Trophoblast cell (in vitro differentiated cells and primary cell): ENCODE data around the gene RPGR.

Experiments used
- DNase-seq, 2 donors: peaks; one replicate each; pipeline ENCODE4 v3.0.0-alpha.2; 2016
- H2AFZ ChIP-seq: 2 replicates; pipeline ENCODE4 v1.6.1; 2013; ENCODE audit warnings: low read length, moderate library complexity, mild to moderate bottlenecking; ENCODE audit not compliant: insufficient read depth, poor library complexity
- H2AK5ac ChIP-seq: 2 replicates; pipeline ENCODE4 v1.6.1; 2013; ENCODE audit warnings: mild to moderate bottlenecking, low read length
- H2BK120ac ChIP-seq: 2 replicates; pipeline ENCODE4 v1.6.1; 2013; ENCODE audit warnings: low read length, mild to moderate bottlenecking, moderate library complexity; ENCODE audit not compliant: insufficient read depth, poor library complexity
- H2BK12ac ChIP-seq: 2 replicates; pipeline ENCODE4 v1.6.1; 2013; ENCODE audit warnings: mild to moderate bottlenecking, low read length, moderate library complexity
- H2BK5ac ChIP-seq: 2 replicates; pipeline ENCODE4 v1.6.1; 2013; ENCODE audit warnings: low read length, low read depth, moderate library complexity, mild to moderate bottlenecking; ENCODE audit not compliant: poor library complexity
- H3K14ac ChIP-seq: 2 replicates; pipeline ENCODE4 v1.6.1; 2013; ENCODE audit warnings: mild to moderate bottlenecking, low read length
- H3K18ac ChIP-seq: 2 replicates; pipeline ENCODE4 v1.6.1; 2013; ENCODE audit warnings: mild to moderate bottlenecking, low read length
- H3K23ac ChIP-seq: 2 replicates; pipeline ENCODE4 v1.6.1; 2013; ENCODE audit warnings: low read length
- H3K27ac ChIP-seq: 2 replicates; pipeline ENCODE4 v1.5.1; 2013; ENCODE audit warnings: low read depth, mild to moderate bottlenecking, inconsistent platforms, low read length, moderate library complexity
- H3K27me3 ChIP-seq: 2 replicates; pipeline ENCODE4 v1.6.1; 2013; ENCODE audit warnings: inconsistent platforms, mild to moderate bottlenecking, low read length, moderate library complexity; ENCODE audit not compliant: insufficient read depth
- H3K36me3 ChIP-seq, 2 experiments: 1 replicate in 1 of 2; 2 replicates in 1 of 2; pipeline ENCODE4 v1.6.1; 2013; ENCODE audit warnings: low read length in 2 of 2, mild to moderate bottlenecking in 2 of 2, moderate library complexity in 1 of 2; ENCODE audit not compliant: insufficient read depth in 2 of 2, control insufficient read depth in 1 of 2
- H3K4ac ChIP-seq: 2 replicates; pipeline ENCODE4 v1.6.1; 2013; ENCODE audit warnings: low read depth, mild to moderate bottlenecking, low read length, moderate library complexity
- H3K4me1 ChIP-seq, 2 experiments: 1 replicate in 1 of 2; 2 replicates in 1 of 2; pipeline ENCODE4 v1.6.1; 2013; ENCODE audit warnings: low read length in 2 of 2, mild to moderate bottlenecking in 2 of 2, moderate library complexity in 1 of 2; ENCODE audit not compliant: insufficient read depth in 2 of 2, control insufficient read depth in 1 of 2
- H3K4me2 ChIP-seq: 2 replicates; pipeline ENCODE4 v1.6.1; 2013; ENCODE audit warnings: inconsistent platforms, mild to moderate bottlenecking, low read length, moderate library complexity
- H3K4me3 ChIP-seq: 2 replicates; pipeline ENCODE4 v1.5.1; 2013; ENCODE audit warnings: mild to moderate bottlenecking, low read depth, low read length, inconsistent platforms
- H3K79me1 ChIP-seq: one replicate; pipeline ENCODE4 v1.6.1; 2013; ENCODE audit warnings: low read length
- H3K79me2 ChIP-seq: 2 replicates; pipeline ENCODE4 v1.6.1; 2013; ENCODE audit warnings: low read length, mild to moderate bottlenecking; ENCODE audit not compliant: control insufficient read depth, insufficient read depth, poor library complexity
- H3K9ac ChIP-seq: 2 replicates; pipeline ENCODE4 v1.6.1; 2013; ENCODE audit warnings: mild to moderate bottlenecking, low read length
- H3K9me3 ChIP-seq: 2 replicates; pipeline ENCODE4 v1.6.1; 2013; ENCODE audit warnings: low read depth, mild to moderate bottlenecking, control low read depth, inconsistent platforms, low read length; ENCODE audit not compliant: insufficient read depth
- H4K12ac ChIP-seq: 2 replicates; pipeline ENCODE4 v1.6.1; 2013; ENCODE audit warnings: low read depth, mild to moderate bottlenecking, low read length, moderate library complexity
- H4K8ac ChIP-seq: 2 replicates; pipeline ENCODE4 v1.6.1; 2013; ENCODE audit warnings: low read depth, mild to moderate bottlenecking, low read length, moderate library complexity
- H4K91ac ChIP-seq: one replicate; pipeline ENCODE4 v1.6.1; 2013; ENCODE audit warnings: low read depth, mild to moderate bottlenecking, low read length, moderate library complexity
- WGBS: extraction: QIAGEN DNeasy Blood & Tissue Kit; methylation state at CpG from one replicate; pipeline ENCODE4 v1.1.7; 2013; ENCODE audit warnings: missing lambda C conversion rate; ENCODE audit not compliant: insufficient read length, insufficient coverage; ENCODE audit errors: extremely low coverage; 5-methylcytosine and 5-hydroxymethylcytosine counted together

RPGR gene

GRCh38 chrX:38371641-38372040 lies 44.3 kb upstream of the RPGR start:
- H4K91ac ChIP-seq, result no peak overlapping the region
- no CpG with 5 or more reads among the region's 2 CpGs for WGBS

DNA sequence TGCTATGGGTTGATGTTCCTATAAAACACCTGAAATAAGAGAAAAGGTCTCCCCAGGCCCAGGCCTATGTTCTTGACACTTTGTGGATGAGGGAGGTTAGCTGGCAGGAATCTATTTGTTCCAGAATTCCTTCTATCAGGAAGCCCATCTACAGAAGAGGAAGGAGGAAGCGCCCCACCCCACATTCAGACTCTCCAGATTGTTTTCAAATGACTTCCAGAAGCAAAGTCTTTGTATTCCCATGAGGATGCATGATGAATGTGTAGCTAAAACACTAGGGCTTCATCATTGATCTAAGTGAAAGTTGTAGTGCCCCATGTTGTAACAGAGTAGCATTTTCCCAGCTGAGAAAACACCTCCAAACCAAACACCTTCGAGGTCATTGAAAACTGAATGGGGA lies 41.5 kb upstream of the RPGR start:
- H3K4me1 ChIP-seq, result no peaks in the 10 kb centered on the region
- H2AFZ ChIP-seq, result no peak overlapping the region
- no peaks in the 10 kb centered on the region for H3K79me1 ChIP-seq
- no peak overlapping the region for H3K4me3 ChIP-seq
- H2BK5ac ChIP-seq, result no peak overlapping the region
- H3K4me2 ChIP-seq, result no peak overlapping the region
- no peak overlapping the region for H3K9ac ChIP-seq
- no peak overlapping the region for H3K27ac ChIP-seq
- no peak overlapping the region for H4K12ac ChIP-seq
- H3K27me3 ChIP-seq, result no peaks in the 10 kb centered on the region
- no peaks in the 10 kb centered on the region for H3K9me3 ChIP-seq
- no peak overlapping the region for H3K4ac ChIP-seq
- H2AK5ac ChIP-seq, result no peak overlapping the region
- DNase-seq, result no peak
- H2BK12ac ChIP-seq, result no peak overlapping the region
- H3K36me3 ChIP-seq, result no peaks in the 10 kb centered on the region
- H4K8ac ChIP-seq, result no peak overlapping the region
- no peaks in the 10 kb centered on the region for H3K79me2 ChIP-seq
- H2BK120ac ChIP-seq, result no peak overlapping the region
- H3K23ac ChIP-seq, result no peak overlapping the region
- H3K14ac ChIP-seq, result no peak overlapping the region
- H4K91ac ChIP-seq, result no peak overlapping the region
- WGBS, result no CpG with 5 or more reads among the region's 2 CpGs
- no peak overlapping the region for H3K18ac ChIP-seq

More at GRCh38 chrX:38371641-38372040, 44.3 kb upstream of the RPGR start:
- Histone ChIP-seq H3K9me3 (no peaks in the 10 kb centered on the region), H3K4ac (no peak overlapping the region), H3K23ac (no peak overlapping the region), H2BK120ac (no peak overlapping the region), H3K4me3 (no peak overlapping the region), H2AK5ac (no peak overlapping the region), H3K4me2 (no peak overlapping the region), H2BK12ac (no peak overlapping the region), H3K79me1 (no peaks in the 10 kb centered on the region), H3K27ac (no peak overlapping the region), H3K27me3 (no peaks in the 10 kb centered on the region), H2AFZ (no peak overlapping the region), H3K4me1 (no peaks in the 10 kb centered on the region), H3K9ac (no peak overlapping the region), H2BK5ac (no peak overlapping the region), H3K79me2 (no peaks in the 10 kb centered on the region), H4K12ac (no peak overlapping the region), H3K18ac (no peak overlapping the region), H3K36me3 (no peaks in the 10 kb centered on the region), H4K8ac (no peak overlapping the region), H3K14ac (no peak overlapping the region)
- no peak for DNase-seq

GRCh38 chrX:38365954-38366353 lies 38.6 kb upstream of the RPGR start:
- no peak overlapping the region for H3K4me3 ChIP-seq
- no peak overlapping the region for H2BK120ac ChIP-seq
- H3K36me3 ChIP-seq, result no peaks in the 10 kb centered on the region
- H3K14ac ChIP-seq, result no peak overlapping the region
- H3K23ac ChIP-seq, result no peak overlapping the region
- H3K9me3 ChIP-seq, result no peaks in the 10 kb centered on the region
- H2BK5ac ChIP-seq, result no peak overlapping the region
- no peak overlapping the region for H4K12ac ChIP-seq
- no peak overlapping the region for H2AK5ac ChIP-seq
- H3K27ac ChIP-seq, result no peak overlapping the region
- no peak overlapping the region for H2AFZ ChIP-seq
- no CpG with 5 or more reads among the region's 3 CpGs for WGBS
- no peaks in the 10 kb centered on the region for H3K79me2 ChIP-seq
- H3K4ac ChIP-seq, result no peak overlapping the region
- no peak overlapping the region for H4K91ac ChIP-seq
- no peak overlapping the region for H3K4me2 ChIP-seq
- H3K4me1 ChIP-seq, result no peaks in the 10 kb centered on the region
- H3K79me1 ChIP-seq, result no peaks in the 10 kb centered on the region
- H3K18ac ChIP-seq, result no peak overlapping the region
- no peak overlapping the region for H3K9ac ChIP-seq
- H3K27me3 ChIP-seq, result no peaks in the 10 kb centered on the region
- DNase-seq, result no peak
- H4K8ac ChIP-seq, result no peak overlapping the region
- H2BK12ac ChIP-seq, result no peak overlapping the region

DNA sequence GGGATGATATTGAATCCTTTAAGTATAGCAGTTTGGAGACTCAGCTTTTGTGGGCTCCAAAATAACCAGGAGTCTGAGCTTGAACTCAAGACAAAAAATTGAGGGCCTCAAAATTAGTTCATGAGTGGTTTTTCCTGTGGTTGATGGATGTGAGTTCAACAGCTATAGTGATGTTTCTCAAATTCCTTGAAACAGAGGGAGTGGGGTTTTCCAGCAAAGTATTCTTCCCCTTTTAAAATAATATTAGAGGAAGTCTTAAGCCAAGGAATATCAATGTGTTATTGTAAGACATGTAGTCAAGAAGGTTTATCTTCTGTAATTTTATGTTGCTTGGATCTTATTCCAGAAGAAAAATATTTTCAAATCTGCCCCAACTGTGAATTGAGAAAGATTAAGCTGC lies 35.7 kb upstream of the RPGR start:
- no peak overlapping the region for H3K14ac ChIP-seq
- no peak overlapping the region for H3K18ac ChIP-seq

More for the DNA sequence above, 35.7 kb upstream of the RPGR start:
- Histone ChIP-seq H3K9ac (no peak overlapping the region), H2AFZ (no peak overlapping the region), H3K27ac (no peak overlapping the region), H3K9me3 (no peaks in the 10 kb centered on the region), H3K4ac (no peak overlapping the region), H3K36me3 (no peaks in the 10 kb centered on the region), H3K27me3 (no peaks in the 10 kb centered on the region), H3K4me1 (no peaks in the 10 kb centered on the region), H4K12ac (no peak overlapping the region), H2BK120ac (no peak overlapping the region), H2BK12ac (no peak overlapping the region), H3K4me2 (no peak overlapping the region), H3K23ac (no peak overlapping the region), H2BK5ac (no peak overlapping the region), H4K8ac (no peak overlapping the region), H3K4me3 (no peak overlapping the region), H3K79me2 (no peaks in the 10 kb centered on the region), H3K79me1 (no peaks in the 10 kb centered on the region), H2AK5ac (no peak overlapping the region), H4K91ac (no peak overlapping the region)
- DNase-seq, result no peak
